GM13976 (cell line): Measurements from ENCODE around the gene ERBIN.

Experiments used
- DNase-seq: peaks from one replicate; pipeline ENCODE4 v3.0.0; 2012; ENCODE audit warnings: low spot score
- CTCF ChIP-seq: IDR thresholded peaks from 2 replicates; pipeline ENCODE4 v1.5.1; 2012; ENCODE audit warnings: borderline replicate concordance, mild to moderate bottlenecking; ENCODE audit not compliant: insufficient read depth; ENCODE audit errors: extremely low read depth, missing control alignments, control extremely low read depth
- in situ Hi-C: fragments of 300-500 bp; cut with MboI; formaldehyde crosslinking; loops from one replicate; pipeline ENCODE4 v1.12.0; 2022; ENCODE audit warnings: low sequenced_read_pairs, mixed read lengths, inconsistent platforms; ENCODE audit not compliant: unreplicated experiment

The ERBIN gene

GRCh38 chr5:66130493-66130892 is 204.1 kb downstream of the ERBIN start:
- DNase-seq, result no peak
- no peak for TF ChIP-seq CTCF
- in situ Hi-C loops, result no loop called here
